IMR-90 (cell line): ENCODE measurements around the gene MYH6.
A peak's percentile ranks its signal among the peaks of the same experiment; 100 is the strongest.

Source experiments
- CTCF ChIP-seq: conservative IDR thresholded peaks from 2 replicates; pipeline ENCODE4 v1.5.1; 2012; ENCODE audit warnings: mild to moderate bottlenecking, low read depth, low read length, improper control_type of control experiment
- POLR2A ChIP-seq: IDR thresholded peaks from 2 replicates; pipeline ENCODE4 v1.6.1; 2012; ENCODE audit warnings: mild to moderate bottlenecking, low read depth, low read length

GRCh38 chr14:23351681-23352505 lies 56.2 kb downstream of the MYH6 start:
- TF ChIP-seq CTCF (peak; percentile 13; the same call in 1 of the 2 replicates), POLR2A (no peak)
